Measurements from ENCODE around the gene TSPAN15. TPM values are rescaled to one million over a fixed set of nuclear protein-coding genes. Genes with fewer than 3 reads are reported as not detected.
A peak's percentile ranks its signal among the peaks of the same experiment; 100 is the strongest.

The TSPAN15 gene
- total RNA-seq, 2 donors from 2014 or later: 44.6 to 45.6 TPM

DNA sequence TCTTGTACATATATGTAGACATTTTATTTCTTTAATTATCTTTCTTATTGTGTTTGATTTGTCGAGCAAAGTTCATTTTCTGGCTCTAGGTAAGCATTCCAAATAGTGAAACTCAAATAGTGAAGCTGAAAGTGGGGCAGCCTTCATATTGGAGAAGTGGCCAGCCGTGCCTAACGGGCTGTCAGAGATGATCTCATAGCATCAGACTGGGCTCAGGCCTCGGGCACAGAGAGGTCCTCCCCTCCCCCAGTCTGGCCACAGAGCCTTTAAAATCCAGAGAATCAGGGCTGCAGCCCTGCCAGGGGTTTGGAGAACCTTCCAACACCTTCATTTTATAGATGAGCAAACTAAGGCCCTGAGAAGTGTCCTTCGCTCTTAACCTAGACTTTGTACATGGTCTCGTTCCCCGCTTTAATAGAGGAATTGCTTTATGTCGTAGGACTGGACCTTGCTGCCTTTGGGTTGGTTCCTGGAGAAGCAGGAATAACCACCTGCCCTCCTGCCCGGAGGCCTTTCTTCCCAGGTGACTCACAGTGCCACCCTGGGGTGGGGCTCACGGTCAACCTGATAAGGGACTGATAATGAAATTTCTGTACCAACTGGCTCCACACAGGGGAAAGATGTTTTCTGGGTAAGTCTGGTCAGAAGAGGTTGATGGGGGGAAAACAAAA lies 7.3 kb downstream of the TSPAN15 start:
- no peak for DNase-seq (ENCODE audit: low spot score)
- intact Hi-C loops (cut with DNase I): no loop called here

DNA sequence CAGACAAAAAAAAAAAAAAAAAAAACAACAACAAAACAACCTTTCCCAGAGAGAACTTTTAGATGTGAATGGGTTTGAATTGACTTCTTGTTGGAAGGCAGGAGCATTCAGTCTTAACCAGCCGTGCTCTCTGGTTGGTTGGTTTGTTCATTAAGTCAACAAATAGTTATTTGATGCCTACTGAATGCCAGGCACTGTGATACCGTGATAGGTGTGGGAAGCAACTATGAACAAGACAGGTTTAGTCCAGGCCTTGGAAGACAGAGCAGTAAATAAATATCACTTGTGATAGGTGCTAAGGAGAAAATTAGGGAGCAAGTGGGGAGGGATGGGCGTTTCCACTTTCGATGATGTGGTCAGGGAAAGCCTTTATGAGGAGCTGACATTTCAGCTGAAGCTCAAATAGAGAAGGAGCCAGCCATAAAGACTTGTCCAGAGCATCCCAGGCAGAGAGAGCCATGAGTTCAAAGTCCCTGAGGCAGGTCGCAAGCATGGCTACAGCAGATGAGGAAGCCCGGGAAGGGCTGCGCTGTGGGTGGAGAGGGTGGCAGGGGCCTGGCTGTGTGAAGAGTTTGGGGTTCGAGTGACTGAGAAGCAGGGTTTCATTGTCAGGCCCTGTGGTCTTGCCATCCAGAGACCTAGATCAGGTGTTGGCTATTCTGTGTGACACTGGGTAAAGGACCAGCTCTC lies 8.0 kb downstream of the TSPAN15 start:
- intact Hi-C loops (cut with DNase I): no loop called here
- no peak for DNase-seq (ENCODE audit: low spot score)

DNA sequence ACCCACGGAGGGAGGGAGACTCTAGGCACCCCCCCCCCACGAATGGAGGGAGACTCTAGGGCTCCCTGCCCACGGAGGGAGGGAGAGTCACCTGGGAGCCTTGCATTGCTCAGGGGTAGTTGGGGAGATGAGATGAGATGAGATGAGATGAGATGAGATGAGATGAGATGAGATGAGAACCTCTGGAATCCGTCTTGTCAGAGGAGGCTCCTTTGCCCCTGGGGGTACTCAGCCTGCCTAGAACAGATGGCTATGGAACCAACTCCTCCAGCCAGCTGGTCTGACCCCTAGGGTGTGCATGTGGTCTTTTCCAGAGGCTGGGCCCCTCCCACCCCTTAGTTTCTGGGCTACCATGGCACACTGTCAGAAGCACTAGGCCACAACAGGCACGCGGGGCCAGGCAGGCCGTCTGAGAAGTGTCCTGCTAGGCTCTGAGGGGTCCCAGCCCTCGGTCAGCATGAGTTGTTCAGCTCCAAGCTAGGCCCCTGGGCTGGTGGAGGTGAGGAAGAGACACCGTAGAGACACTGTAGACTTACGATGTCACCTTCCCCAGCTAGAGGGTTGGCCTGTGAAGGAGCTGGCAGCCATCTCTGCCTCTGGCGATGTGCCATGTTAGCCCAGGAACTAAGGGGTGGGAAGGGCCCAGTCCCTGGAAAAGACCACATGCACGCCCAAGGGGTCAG lies 8.8 kb downstream of the TSPAN15 start:
- intact Hi-C loops (cut with DNase I): no loop called here
- DNase-seq (ENCODE audit: low spot score): no peak

DNA sequence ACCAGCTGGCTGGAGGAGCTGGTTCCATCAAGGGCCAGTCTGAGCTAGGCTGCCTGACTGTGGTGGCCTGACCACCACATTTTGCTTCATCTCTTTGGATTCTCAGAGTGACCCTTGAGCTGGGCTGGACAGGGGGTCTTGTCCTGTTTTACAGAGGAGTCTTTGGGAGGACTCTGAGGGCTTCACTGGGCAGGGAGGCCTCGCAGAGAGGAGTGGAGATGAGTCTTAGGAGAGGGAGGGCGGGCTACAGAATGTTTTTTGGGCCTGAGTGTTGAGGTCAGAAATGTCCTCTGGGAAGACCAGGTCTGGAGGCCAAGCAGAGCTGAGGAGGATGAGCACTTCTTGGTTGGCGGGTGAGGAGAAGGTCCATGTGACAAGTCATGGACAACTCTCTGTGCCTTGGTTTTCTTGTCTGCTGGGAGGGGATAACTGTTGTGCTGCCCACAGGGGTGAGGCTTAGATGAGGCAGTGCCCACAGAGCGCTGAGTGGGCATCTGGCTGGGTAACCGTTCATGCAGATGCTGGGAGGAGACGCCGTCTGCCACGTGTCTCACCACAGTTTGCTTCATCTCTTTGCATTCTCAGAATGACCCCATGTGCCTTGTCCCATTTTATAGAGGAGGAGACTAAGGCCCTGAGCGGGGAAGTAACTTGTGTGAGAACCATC lies 9.4 kb downstream of the TSPAN15 start:
- DNase-seq (ENCODE audit: low spot score): no peak
- intact Hi-C loops (cut with DNase I): no loop called here

DNA sequence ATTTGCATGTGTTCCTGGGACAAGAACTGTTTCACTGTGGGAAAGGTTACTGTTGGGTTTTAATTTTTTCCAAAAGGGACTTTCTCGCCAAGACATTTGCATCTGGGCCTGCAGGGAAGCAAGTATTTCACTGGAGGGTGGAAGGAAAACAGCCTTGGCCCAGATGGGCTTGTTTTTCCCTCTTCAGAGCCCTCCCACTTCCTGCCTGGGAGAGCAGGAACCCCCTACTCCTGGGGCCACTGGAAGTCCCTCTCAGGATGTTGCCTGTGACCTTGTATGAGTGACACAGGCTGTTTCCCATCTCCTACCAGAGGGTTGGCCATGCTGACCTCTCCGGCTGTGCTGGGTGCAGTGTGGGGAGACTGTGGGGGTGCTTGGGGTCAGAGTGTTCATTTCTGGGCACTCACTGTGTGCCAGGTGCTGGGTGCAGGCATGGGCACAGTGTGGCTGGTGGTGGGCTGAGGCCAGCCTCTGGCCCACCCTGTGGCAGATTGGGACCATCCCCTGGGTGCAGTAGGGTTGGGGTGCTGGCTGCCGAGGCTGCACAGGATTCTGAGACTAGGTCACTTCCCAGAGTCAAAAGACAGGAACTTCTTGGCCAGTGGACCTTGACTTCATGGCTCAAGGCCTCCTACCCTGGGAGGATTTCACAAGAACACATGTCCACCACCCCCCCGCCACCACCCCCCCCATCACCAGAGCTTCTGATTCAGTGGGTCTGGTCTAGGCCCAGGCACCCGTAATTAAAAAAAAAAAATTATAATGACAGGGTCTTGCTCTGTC lies 10.2 kb downstream of the TSPAN15 start:
- intact Hi-C loops (cut with DNase I): no loop called here
- DNase-seq (ENCODE audit: low spot score): no peak

DNA sequence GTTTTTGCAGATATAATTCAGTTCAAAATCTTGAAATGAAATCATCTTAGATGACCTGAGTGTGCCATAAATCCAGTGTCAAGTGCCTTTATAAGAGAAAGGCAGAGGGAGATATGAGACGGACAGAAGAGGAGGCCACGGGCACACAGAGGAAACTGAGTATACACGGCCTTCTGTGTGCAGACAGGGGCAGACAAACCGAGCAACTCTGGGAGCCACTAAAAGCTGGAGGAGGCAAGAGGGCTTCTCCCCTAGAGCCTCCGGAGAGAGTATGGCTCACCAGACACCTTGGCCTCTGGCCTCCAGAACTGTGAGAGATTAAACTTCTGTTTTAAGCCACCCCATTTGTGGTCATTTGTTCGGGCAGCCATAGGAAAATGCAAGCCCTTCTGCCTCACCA lies 12.6 kb downstream of the TSPAN15 start:
- intact Hi-C loops (cut with DNase I): no loop called here
- DNase-seq (ENCODE audit: low spot score): no peak

DNA sequence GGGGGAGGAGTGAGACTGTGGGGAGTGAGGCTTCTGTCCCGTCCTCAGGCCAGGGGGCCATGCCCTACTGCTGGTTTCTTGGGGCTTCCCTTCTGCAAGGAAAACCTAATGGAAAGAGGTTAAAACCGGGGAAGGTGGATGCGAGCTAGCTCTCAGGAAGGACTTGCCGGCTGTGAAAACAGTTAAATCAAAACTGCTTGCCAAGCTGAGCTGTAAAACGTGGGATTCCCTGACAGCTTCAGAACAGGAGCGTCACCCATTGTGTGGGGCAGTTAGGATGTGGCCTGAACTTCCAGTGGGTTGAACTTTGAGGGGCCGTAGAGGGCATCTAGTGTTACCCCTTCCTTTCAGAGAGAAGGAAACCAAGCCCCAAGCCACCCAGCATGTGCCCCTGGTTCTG lies 13.1 kb downstream of the TSPAN15 start:
- intact Hi-C loops (cut with DNase I): no loop called here
- no peak for DNase-seq (ENCODE audit: low spot score)

DNA sequence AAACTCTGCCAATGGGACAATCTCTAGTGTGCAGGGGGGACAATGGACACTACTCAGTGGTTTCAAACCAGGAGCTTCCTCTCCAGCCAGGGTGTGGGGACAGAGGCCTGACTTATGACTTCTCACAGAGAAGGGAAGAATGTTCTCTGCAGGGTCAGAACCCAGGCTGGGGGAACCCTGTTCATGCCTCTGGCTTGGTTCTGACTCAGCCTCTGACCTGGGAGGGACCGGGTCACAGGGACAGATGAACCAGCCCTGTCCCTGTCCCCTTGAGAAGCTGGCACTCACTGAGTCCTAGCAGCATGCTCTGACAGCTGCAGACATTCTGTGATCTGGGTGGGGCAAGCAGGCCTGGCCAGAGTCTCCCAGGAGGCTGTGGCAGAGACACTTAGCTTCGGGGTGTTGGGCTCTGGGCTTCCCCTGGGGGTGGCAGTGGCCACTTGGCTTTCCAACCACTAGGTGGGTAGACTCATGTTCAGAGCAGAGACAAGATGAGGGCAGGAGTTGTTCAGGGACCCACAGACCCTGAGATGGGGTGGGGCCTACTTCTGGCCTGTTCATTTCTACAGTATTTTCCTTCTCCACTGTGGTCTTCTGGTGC lies 13.6 kb downstream of the TSPAN15 start:
- intact Hi-C loops (cut with DNase I): no loop called here
- peak; percentile 84 for DNase-seq (ENCODE audit: low spot score)

DNA sequence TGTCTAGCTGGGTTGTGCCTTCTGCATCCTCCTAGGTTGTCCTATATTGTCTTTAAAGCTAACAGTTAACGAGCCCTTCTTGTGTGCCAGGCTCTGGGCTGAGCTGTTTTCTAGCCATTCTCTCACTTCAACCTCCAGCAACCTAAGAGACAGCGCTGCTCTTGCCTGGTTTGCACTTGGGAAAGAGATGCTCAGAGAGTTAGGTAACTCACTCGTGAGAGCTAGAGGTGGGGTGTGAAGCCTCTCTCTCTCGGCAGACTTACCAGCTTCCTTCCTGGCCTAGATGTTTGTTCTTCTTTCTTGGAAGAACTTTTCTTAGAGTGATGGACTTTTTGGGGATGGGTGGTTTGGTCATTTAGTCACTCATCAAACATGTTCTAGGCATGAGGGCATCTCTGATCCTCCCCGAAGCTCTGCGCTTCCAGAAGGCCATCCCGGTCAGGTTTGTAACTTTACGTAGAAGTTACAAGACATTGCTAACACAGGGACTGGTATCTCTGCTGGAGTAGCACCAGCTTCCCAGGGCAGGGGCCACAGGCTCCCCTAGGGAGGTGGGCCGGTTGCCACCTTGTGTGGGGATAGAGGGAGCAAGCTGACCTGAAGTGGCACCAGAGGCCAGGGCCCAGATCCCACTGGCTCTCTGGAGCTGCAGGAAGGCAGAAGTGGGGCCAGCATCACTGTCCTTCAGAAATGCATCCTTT lies 14.3 kb downstream of the TSPAN15 start:
- intact Hi-C loops (cut with DNase I): no loop called here
- DNase-seq (ENCODE audit: low spot score): no peak

DNA sequence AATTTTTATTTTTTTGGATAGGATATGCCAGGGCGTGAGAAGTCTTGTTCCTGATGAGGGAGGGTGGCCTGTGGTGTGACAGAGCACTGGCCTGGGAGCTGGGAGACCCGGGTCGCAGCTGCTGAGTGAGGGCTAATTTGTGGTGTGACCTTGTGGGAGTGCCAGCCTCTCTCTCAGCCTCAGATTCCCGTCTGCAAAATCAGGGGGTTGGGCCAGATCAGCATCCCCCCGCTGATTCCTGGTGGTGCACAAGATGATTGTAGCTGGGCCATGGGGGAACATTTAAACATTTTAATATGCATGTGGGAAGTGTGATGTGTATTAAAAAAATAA lies 14.9 kb downstream of the TSPAN15 start:
- DNase-seq (ENCODE audit: low spot score): no peak

DNA sequence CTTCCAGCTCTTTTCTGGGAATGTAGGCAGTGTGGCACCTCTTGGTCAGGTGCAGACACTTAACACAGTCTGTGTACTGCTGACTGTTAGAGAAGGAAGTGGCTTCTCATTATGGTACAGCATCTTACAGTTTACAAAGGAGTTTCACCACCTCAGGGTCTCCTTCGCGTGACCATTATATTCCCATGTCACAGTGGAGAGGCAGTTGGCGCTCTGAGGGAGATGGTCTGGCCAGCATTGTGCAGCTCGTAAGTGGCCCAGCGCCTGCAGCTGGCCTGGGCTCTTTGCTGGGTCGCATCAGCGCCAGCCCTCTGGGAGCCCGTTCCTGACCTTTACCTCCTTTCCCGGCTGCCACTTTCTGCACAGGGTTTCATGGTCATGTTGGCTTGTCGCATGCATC lies 15.4 kb downstream of the TSPAN15 start:
- intact Hi-C loops (cut with DNase I): no loop called here
- DNase-seq (ENCODE audit: low spot score): no peak

More for the DNA sequence above, 14.9 kb downstream of the TSPAN15 start:
- intact Hi-C loops (cut with DNase I): no loop called here

DNA sequence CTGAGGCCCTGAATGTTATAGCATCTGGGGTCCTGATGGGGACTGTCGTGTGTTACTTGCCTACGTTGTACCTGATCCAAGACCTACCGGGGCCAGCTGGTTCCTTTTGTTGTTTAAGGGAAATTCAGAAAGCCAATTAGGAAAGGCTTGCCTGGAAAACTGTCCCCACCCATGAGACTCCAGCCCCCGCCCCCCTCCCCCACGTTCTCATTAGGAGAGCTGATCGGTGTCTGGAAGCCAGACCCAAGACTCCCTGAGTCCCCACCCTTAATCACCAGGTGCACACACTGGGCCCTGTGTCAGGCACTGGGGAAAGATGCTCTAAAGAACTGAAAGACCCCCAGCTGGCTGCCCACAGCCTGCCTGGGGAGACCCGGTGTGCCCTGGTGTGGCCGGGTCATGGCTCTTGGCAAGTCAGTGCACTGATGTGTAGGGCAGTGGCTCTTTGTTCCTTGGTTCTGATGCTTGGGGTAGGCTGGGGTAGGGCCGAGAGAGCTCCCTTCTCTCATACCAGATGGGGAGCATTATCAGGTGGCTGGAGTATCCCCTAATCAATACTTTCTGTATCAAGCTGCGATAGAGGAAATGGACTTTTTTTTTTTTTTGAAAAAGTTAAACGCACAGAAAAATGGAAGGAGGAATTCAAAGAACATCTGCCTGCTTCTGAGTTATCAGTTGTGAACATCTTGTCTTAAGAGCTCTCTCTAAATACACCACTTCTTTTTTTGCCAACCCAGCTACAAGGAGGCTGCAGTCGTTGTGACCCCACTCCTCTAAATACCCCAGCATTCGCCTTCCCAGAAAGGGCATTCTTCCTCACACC lies 16.9 kb downstream of the TSPAN15 start:
- DNase-seq (ENCODE audit: low spot score): no peak
- intact Hi-C loops (cut with DNase I): no loop called here

DNA sequence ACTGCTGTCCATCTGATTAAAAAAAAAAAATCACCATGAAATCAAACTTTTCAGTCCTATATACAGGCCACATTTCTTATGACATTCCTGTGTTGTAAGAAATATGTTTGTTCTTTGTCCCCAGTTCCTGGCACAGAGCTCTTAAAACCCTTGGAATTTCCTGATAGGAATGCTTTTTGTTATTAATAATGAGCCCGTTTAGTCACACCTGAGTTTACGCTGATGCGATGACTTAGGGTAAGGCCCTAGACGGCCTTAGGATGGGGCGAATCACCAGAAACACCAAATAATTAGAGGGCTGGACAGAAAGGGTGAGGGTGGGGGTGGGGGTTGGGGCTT lies 17.5 kb downstream of the TSPAN15 start:
- intact Hi-C loops (cut with DNase I): no loop called here
- DNase-seq (ENCODE audit: low spot score): no peak

DNA sequence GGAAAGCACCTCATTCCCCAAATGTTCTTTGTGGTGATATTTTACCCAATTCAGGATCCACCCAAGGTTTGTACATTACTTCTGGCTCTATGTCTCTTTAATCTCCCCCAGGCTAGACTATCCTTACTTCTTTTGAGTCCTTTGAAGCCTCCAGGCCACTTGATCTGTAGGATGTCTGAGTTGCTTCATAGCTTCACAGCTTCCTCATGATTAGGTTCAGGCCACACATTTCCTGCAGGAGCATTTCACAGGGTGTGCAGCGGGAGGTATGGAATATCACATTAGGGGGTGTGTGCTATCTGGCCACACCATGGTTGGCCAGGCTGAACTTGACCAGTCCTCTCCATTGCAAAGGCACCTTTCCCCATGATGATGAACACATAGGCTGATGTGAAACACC lies 18.7 kb downstream of the TSPAN15 start:
- DNase-seq (ENCODE audit: low spot score): no peak
- intact Hi-C loops (cut with DNase I): no loop called here

DNA sequence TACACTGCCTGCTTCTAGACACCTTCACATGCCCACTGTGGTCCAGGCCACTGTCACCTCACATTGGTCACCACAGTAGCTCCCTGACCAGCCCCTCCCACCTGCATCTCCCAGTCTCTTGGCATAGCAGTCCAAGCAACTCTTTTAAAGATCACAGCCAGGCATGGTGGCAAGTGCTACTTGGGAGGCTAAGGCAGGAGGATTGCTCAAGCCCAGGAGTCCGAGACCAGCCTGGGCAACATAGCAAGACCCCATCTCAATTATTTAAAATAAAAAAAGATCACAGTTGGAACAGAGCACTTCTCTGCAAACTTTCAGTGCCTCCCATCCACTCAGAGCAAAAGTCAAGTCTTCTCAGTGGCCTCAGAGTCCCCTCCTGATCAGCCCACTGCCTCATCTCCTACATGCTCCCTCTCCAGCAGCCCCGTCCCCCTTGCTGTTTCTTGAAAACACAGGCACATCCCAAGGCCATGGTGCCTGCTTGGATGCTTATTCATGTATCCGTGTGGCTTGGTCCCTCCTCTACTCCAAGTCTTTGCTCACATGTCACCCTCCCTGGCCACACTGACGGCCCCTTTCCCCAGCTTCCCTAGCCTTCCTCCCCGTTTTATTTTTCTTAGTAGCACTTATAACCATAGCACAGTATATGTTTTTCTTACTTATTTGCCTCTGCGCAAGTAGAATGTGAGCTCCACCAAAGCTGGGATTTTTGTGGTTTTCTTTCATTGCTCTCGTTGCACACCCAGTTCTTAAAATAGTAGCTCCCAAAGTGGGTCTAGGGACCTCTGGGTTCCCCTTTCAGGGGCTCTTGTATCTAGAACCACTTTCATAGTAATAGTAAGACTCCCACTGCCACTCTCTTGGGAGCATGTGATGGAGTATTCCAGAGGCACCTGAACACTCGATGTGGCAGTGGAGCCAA lies 19.5 kb downstream of the TSPAN15 start:
- intact Hi-C loops (cut with DNase I): no loop called here
- peak; percentile 54 for DNase-seq (ENCODE audit: low spot score)

DNA sequence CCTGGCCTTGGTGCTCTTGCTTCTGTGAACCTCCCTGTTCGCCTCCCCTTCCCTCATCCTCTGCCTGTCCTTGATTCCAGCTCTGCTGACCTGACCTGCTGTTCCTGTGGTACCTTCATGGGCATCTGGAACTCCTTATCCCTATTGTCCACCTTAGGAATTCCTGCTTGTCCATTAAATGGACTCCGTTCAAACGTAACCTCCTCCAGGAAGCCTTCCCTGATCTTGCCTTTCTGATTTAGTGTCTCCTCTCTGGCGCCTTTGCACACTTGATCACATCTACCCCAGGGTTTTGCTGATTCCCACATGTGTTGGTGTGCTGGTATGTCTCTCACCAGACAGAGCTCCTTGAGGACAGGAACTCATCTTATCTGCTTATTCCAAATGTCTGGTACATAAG lies 20.9 kb downstream of the TSPAN15 start:
- DNase-seq (ENCODE audit: low spot score): no peak
- intact Hi-C loops (cut with DNase I): no loop called here

DNA sequence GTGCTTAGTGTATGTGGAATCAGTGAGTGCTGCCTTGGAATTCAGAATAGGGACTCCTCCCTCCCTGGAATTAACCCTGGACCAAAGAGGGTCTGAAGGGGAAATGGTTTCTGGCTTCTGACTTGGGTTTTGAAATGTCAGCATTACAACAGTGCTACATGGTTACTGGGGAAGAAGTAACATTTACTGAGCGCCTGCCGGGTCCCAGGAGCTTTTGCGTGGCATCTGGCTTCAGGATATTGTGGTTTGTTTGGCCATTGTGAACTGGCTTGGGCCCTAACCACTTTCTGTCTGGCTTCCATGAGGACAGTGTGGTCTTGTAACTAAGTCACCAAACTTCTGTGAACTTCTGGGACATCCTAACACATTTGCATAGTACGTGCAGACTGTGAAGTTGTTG lies 21.3 kb downstream of the TSPAN15 start:
- intact Hi-C loops (cut with DNase I): no loop called here
- DNase-seq (ENCODE audit: low spot score): peak; percentile 89
